Endothelial cell of umbilical vein (primary cell): Measurements from ENCODE around the gene HGF.

ENCODE experiments used
- CTCF ChIP-seq, 2 donors: IDR thresholded peaks; 1 replicate in 1 of 2; 2 replicates in 1 of 2; pipeline ENCODE4 v1.5.1; 2011; ENCODE audit warnings: low read length in 2 of 2, mild to moderate bottlenecking in 2 of 2, moderate library complexity in 2 of 2, control low read depth in 1 of 2, inconsistent platforms in 1 of 2, low read depth in 1 of 2; ENCODE audit not compliant: insufficient read depth in 1 of 2; ENCODE audit errors: extremely low read depth in 1 of 2
- EZH2 ChIP-seq: IDR thresholded peaks from 2 replicates; pipeline ENCODE4 v1.6.1; 2012; ENCODE audit warnings: borderline replicate concordance, low read depth, mild to moderate bottlenecking, moderate library complexity, low read length, inconsistent platforms; ENCODE audit not compliant: severe bottlenecking
- FOS ChIP-seq: IDR thresholded peaks from 2 replicates; pipeline ENCODE4 v1.6.1; 2011; ENCODE audit warnings: mild to moderate bottlenecking, low read length, moderate library complexity, borderline replicate concordance; ENCODE audit not compliant: insufficient read depth
- JUN ChIP-seq: IDR thresholded peaks from 2 replicates; pipeline ENCODE4 v1.6.1; 2011; ENCODE audit warnings: borderline replicate concordance, low read depth; ENCODE audit not compliant: insufficient read length, insufficient read depth
- MAX ChIP-seq: IDR thresholded peaks from 2 replicates; pipeline ENCODE4 v1.6.1; 2011; ENCODE audit not compliant: insufficient read depth, insufficient read length
- MYC ChIP-seq: IDR thresholded peaks from one replicate; pipeline ENCODE4 v1.6.1; 2011; ENCODE audit warnings: mild to moderate bottlenecking, low read depth, low read length
- POLR2A ChIP-seq: IDR thresholded peaks from 2 replicates; pipeline ENCODE4 v1.6.1; 2012; ENCODE audit warnings: low read depth, mild to moderate bottlenecking, control low read depth, low read length
- POLR2AphosphoS5 ChIP-seq: IDR thresholded peaks from 2 replicates; pipeline ENCODE4 v1.6.1; 2012; ENCODE audit warnings: low read depth, mild to moderate bottlenecking, control low read depth, low read length, moderate library complexity; ENCODE audit not compliant: insufficient read depth

GRCh38 chr7:81744389-81744788, 25.5 kb downstream of the HGF start:
- TF ChIP-seq POLR2AphosphoS5 (no peak), MAX (no peak), CTCF (IDR thresholded peaks at IDR 0.05; ENCODE audit: extremely low read depth in 1 of 2, insufficient read depth in 1 of 2, low read depth in 1 of 2, low read length in 2 of 2) (no peak), EZH2 (no peak), POLR2A (no peak), FOS (no peak), MYC (no peak), JUN (no peak)
